ENCODE measurements around the gene HNRNPC. TPM values are rescaled to one million over a fixed set of nuclear protein-coding genes. Genes with fewer than 3 reads are reported as not detected.

The HNRNPC gene
- total and polyA plus RNA-seq, 8 donors, result 377 to 903 (median 765) TPM

GRCh38 chr14:21268617-21269251, 508 bp downstream of the HNRNPC start:
- Histone ChIP-seq H3K27ac (peak overlapping the region; percentile 92 to 94), H3K4me3 (peak overlapping the region; percentile 64 to 87), H3K27me3 (no peaks in the 10 kb centered on the region), H3K36me3 (peaks cover 0 to 30% of the 10 kb centered on the region in 2 donors), H3K9me3 (no peaks in the 10 kb centered on the region), H3K4me1 (peaks cover 29 to 50% of the 10 kb centered on the region in 2 donors)
- peak in 2 of 4 donors; percentile 49 to 71 for DNase-seq
- TF ChIP-seq, protein P1, sequence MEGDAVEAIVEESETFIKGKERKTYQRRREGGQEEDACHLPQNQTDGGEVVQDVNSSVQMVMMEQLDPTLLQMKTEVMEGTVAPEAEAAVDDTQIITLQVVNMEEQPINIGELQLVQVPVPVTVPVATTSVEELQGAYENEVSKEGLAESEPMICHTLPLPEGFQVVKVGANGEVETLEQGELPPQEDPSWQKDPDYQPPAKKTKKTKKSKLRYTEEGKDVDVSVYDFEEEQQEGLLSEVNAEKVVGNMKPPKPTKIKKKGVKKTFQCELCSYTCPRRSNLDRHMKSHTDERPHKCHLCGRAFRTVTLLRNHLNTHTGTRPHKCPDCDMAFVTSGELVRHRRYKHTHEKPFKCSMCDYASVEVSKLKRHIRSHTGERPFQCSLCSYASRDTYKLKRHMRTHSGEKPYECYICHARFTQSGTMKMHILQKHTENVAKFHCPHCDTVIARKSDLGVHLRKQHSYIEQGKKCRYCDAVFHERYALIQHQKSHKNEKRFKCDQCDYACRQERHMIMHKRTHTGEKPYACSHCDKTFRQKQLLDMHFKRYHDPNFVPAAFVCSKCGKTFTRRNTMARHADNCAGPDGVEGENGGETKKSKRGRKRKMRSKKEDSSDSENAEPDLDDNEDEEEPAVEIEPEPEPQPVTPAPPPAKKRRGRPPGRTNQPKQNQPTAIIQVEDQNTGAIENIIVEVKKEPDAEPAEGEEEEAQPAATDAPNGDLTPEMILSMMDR (IDR thresholded peaks at IDR 0.05), result no peak
- ATAC-seq, result peak; percentile 19
- intact Hi-C loops (cut with DNase I), result no loop called here

GRCh38 chr14:21267886-21268616, 1.2 kb downstream of the HNRNPC start:
- Histone ChIP-seq H3K36me3 (peaks cover 0 to 37% of the 10 kb centered on the region in 2 donors), H3K4me1 (peaks cover 32 to 57% of the 10 kb centered on the region in 2 donors), H3K27me3 (no peaks in the 10 kb centered on the region), H3K4me3 (peak overlapping the region; percentile 64 to 87), H3K9me3 (no peaks in the 10 kb centered on the region), H3K27ac (peak overlapping the region; percentile 92 to 94)
- intact Hi-C loops (cut with DNase I), result no loop called here
- TF ChIP-seq, protein P1 (IDR thresholded peaks at IDR 0.05), result no peak
- ATAC-seq (no peak), DNase-seq (peak in 1 of 4 donors; percentile 51)

GRCh38 chr14:21267431-21267845, 1.8 kb downstream of the HNRNPC start:
- Histone ChIP-seq H3K27ac (peak overlapping the region in 1 of 2 donors; percentile 94), H3K4me3 (peak overlapping the region; percentile 64 to 87), H3K9me3 (no peaks in the 10 kb centered on the region), H3K4me1 (peaks cover 38 to 63% of the 10 kb centered on the region in 2 donors), H3K36me3 (peaks cover 0 to 43% of the 10 kb centered on the region in 2 donors), H3K27me3 (no peaks in the 10 kb centered on the region)
- DNase-seq, result no peak
- intact Hi-C loops (cut with DNase I), result no loop called here
- ATAC-seq, result no peak
- TF ChIP-seq, protein P1 (IDR thresholded peaks at IDR 0.05), result no peak

GRCh38 chr14:21264025-21264801, 5.0 kb downstream of the HNRNPC start:
- no peak for DNase-seq

More at GRCh38 chr14:21264025-21264801, 5.0 kb downstream of the HNRNPC start:
- Histone ChIP-seq H3K4me3 (peak overlapping the region in 1 of 2 donors; percentile 18), H3K36me3 (peaks cover 6 to 75% of the 10 kb centered on the region in 2 donors), H3K27me3 (no peaks in the 10 kb centered on the region), H3K4me1 (peaks cover 40 to 86% of the 10 kb centered on the region in 2 donors), H3K9me3 (no peaks in the 10 kb centered on the region), H3K27ac (peak overlapping the region in 1 of 2 donors; percentile 58)
- intact Hi-C loops (cut with DNase I), result no loop called here
- peak; percentile 12 for ATAC-seq
- TF ChIP-seq, protein P1 (IDR thresholded peaks at IDR 0.05), result no peak
